HK-2 (cell line): ENCODE results near the gene STH.
"Not testable (repeated sequence)": the region's sequence is repeated elsewhere in the genome, so short reads cannot be mapped to it uniquely, and the experiment has no call there.

Experiments
- DNase-seq: peaks from one replicate; pipeline ENCODE4 v3.0.0-alpha.2; 2018; ENCODE audit not compliant: unreplicated experiment

STH gene, protein sequence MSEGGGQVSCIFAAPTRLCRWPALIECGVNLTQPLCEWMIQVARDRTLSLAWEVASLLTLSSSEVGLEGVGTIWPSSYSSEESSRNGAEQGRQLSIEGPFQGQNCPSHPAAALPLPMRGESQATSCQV

GRCh38 chr17:45998987-45999899 is at the start of gene STH:
STH (plus strand) TSS chr17:45999250; CDS start chr17:45999280, 30 bp downstream.
- no peak for DNase-seq

DNA sequence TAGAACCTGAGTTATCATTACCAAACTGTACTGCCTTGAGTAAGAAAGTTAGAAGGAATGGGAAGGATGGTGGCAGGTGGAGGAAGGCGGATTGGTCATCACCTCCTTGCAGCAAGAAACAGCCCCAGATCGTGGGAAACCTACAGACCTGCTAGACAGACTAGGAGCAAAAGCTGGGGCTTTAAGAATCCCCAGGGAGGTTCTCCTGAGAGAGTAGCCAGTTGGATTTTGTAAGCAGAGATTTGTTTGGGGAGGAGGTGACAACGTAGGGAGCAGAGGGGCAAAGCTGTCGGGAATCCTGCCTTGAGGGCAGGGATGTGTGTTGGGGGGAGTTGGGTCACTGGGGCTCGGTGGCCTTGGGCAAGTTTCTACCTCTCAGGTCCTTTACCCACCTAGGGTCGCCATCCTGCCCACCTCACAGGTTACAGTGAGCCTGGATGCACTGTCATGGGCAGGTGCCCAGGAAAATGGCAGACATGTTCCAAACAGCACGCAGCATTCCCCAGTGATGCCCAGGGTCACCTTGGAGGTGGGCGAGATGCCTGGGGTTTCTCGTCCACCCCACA is 49.2 kb upstream of the STH start:
- DNase-seq, result no peak

- no peak for DNase-seq
These were observed 48.2 kb upstream of the STH start for GRCh38 chr17:45950888-45951287.

DNA sequence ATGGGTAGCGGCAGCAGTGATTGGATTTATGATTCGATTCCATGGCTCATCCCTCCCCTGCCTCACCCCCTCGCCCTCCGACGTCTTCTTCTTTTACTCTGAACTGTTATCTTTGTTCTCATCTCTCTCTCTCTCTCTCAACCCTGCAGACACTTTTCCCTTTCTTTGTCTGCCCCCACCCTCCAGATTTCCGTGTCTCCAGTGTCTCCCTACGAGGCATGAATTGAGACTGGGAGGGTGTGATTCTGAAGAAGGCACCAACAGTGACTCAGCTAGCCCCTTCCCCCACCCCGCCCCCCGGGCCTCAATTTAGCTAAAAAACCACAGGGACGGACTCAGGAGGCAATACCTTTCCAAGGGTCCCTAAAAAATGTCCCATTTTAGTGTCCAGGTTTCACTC is 47.6 kb upstream of the STH start:
- no peak for DNase-seq

- no peak for DNase-seq
These were observed 47.1 kb upstream of the STH start for GRCh38 chr17:45951941-45952340.

DNA sequence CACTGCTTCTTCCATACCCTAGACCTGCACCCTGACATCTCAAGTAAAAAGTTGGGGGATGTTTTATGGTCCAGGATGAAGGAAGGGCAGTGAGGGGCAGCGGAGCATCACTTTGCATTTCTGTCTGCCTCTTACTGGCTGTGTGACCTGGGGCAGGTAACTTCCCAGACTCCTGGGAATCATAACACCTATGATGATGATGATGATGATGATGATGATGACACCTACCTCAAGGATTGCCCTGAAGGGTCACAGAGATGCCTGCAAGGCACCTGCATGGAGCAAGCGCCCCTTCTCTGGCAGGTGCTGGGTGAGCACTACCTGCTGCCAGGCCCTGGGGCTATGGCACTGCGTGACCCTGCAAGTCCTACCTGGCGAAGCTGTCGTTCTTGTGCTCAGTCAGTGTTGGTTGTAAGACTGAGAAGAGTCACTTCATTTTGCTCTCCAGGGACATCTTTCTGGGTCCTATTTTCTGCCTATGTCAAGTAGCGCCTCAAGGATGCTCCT is 46.2 kb upstream of the STH start:
- no peak for DNase-seq

DNA sequence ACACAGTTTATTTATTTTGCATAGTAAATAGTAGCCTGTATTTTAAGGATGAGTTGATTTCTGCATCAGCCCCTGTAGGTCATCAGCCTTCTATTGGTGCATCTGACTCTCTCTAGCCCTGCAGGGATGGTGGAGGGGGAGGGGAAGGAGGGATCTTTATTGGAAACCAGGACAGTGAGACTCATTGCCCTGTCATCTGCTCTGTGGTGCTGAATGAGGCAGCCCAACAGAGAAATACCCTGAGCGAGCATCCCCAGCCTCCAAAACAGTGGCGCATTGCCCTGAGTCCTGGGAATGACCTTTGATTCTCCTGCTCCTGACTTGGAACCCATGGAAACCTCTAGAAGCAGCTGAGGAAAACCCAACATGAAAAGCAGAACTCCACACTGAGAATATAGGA is 45.5 kb upstream of the STH start:
- DNase-seq, result no peak

DNA sequence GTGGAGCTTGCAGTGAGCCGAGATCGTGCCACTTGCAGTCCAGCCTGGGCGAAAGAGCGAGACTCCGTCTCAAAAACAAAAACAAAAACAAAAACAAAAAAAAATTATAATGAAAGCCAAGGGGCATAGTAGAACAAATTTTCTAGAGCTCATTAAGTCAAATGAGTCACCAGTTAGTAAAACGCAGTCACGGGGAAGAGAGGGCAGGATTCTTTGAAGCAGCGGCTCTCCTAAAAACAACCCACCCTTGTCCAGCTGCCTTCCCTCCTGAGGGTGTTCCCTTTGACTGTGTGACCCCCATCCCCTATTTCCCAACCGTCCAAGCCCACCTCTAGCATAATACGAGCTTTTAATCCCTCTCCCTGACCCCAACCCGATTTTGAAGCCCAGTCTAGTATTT is 44.1 kb upstream of the STH start:
- no peak for DNase-seq

DNA sequence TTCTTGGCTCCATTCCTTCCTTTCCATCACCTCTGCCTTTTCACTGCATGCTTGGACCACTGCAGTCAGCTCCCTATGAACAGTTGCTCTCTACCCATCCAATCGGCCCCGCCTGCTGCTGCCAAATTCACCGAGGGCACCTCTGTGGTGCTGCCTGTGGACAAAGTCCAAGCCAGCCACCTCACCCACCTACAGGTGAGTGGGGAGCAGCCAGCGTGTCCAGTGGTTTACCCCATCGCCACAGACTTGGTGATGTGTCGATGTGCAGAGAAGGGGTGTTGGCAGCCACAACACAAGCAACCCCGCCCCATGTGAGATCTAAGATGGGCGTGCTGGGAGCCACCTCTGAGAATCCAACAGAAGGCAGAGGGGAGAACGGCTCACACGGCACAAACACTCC is 43.7 kb upstream of the STH start:
- no peak for DNase-seq

DNA sequence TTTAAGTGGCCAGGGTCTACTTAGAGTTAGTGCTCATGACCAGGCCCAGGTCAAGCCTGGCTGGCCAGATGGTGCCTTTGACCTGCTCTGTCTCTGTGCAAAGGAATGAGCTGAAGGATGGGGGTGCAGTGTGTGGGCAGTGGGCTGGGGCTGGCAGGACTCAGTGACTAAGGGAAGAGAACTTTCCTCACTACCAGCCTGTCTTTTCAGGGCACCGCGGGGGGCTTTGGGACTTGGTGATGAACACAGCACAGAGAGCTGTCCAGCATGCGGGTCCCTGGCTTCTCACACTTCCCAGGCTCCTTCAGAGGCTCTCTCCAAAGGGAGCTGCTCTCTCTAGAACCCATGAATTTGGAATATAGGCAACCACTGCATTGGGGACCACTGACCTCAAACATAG is 43.0 kb upstream of the STH start:
- no peak for DNase-seq

DNA sequence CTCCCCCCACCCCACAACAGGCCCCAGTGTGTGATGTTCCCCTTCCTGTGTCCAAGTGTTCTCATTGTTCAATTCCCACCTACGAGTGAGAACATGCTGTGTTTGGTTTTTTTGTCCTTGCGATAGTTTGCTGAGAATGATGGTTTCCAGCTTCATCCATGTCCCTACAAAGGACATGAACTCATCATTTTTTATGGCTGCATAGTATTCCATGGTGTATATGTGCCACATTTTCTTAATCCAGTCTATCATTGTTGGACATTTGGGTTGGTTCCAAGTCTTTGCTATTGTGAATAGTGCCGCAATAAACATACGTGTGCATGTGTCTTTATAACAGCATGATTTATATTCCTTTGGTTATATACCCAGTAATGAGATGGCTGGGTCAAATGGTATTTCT is 42.3 kb upstream of the STH start:
- DNase-seq, result not testable (repeated sequence)

GRCh38 chr17:45958307-45958706 is 40.7 kb upstream of the STH start:
- no peak for DNase-seq

- DNase-seq, result no peak
These were observed 39.9 kb upstream of the STH start for GRCh38 chr17:45958994-45959665.

DNA sequence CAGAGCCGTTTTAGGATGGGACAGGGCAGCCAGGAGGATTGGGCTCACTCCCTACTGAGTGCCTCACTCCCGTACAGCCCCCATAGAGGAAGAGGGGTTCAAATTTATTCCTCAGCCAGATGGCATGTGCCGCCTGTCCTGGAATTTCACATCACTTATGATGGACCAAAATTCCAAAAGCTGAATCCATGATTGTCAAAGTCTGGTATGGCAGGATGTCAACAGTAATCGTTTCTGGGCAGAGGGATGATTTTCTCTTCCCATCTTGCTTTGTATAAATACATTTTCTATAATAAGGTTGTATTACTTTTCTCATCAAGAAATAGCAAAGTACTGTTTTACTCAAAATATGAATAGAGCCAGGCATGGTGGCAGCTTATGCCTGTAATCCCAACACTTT is 38.7 kb upstream of the STH start:
- DNase-seq, result no peak

- no peak for DNase-seq
These were observed 37.8 kb upstream of the STH start for GRCh38 chr17:45961206-45961605.

DNA sequence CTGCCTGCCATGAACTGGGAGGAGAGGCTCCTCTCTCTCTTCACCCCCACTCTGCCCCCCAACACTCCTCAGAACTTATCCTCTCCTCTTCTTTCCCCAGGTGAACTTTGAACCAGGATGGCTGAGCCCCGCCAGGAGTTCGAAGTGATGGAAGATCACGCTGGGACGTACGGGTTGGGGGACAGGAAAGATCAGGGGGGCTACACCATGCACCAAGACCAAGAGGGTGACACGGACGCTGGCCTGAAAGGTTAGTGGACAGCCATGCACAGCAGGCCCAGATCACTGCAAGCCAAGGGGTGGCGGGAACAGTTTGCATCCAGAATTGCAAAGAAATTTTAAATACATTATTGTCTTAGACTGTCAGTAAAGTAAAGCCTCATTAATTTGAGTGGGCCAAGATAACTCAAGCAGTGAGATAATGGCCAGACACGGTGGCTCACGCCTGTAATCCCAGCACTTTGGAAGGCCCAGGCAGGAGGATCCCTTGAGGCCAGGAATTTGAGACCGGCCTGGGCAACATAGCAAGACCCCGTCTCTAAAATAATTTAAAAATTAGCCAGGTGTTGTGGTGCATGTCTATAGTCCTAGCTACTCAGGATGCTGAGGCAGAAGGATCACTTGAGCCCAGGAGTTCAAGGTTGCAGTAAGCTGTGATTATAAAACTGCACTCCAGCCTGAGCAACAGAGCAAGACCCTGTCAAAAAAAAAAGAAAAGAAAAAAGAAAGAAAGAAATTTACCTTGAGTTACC is 36.7 kb upstream of the STH start:
- DNase-seq, result no peak

DNA sequence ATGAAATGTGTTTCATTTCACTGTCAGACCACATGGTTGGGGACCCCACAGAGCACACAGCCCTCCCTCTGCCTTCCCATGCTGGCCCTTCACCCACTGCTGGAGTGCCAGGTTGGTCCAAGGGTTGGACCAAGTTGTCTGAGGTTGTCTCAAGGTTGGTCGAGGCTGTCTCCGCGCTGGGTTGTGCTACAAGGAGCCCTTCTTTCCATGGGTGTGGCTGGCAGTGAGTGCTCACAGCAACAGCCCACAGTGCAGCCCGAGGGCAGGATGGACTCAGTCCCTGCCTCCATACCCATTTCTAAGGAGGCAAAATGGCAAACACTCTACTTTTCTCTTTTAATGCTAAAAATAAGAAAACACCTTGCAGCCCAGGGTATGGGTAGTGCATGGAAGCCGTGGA is 35.8 kb upstream of the STH start:
- DNase-seq, result no peak

- DNase-seq, result no peak
These were observed 35.2 kb upstream of the STH start for GRCh38 chr17:45963889-45964288.

GRCh38 chr17:45964634-45965033 is 34.4 kb upstream of the STH start:
- DNase-seq, result no peak

GRCh38 chr17:45965812-45966211 is 33.2 kb upstream of the STH start:
- no peak for DNase-seq

- DNase-seq, result no peak
These were observed 32.3 kb upstream of the STH start for GRCh38 chr17:45966606-45967280.
